HCT116 (cell line): ENCODE data around the gene GPS2. TPM values are rescaled to one million over a fixed set of nuclear protein-coding genes. Genes with fewer than 3 reads are reported as not detected.
A peak's percentile ranks its signal among the peaks of the same experiment; 100 is the strongest.

Experiments used
- ATAC-seq: fragments of 200-7000 bp; cut with Tn5 transposase; 2 replicates; pipeline ENCODE4 v1.9.1; 2020; ENCODE audit warnings: mild to moderate bottlenecking, moderate library complexity
- BruUV-seq: library from RNA; stranded (reverse); fragments of 400-500 nt; replicated peaks from 2 replicates; lab custom pipeline; 2021; lab: Mats Ljungman, UMichigan
- CTCF ChIA-PET: fragments of 300-600 bp; sonication (Branson Sonifier 250); formaldehyde crosslinking; loops from one replicate; lab custom pipeline; 2021; ENCODE audit warnings: antibody characterized with exemption; lab: Charles Lee
- POLR2A ChIA-PET: fragments of 300-600, 350-600 bp; sonication (Branson Sonifier 250); formaldehyde crosslinking; loops from one replicate; lab custom pipeline; 2021; ENCODE audit warnings: antibody characterized with exemption; lab: Charles Lee
- RAD21 ChIA-PET, 2 experiments: fragments of 300-600 bp; sonication (Branson Sonifier 250); formaldehyde crosslinking; loops; one replicate each; lab custom pipeline; 2023; ENCODE audit warnings: low total read pairs in 2 of 2; ENCODE audit not compliant: uncharacterized antibody in 2 of 2, unreplicated experiment in 2 of 2, low non-redundant PET in 1 of 2; lab: Charles Lee
- DNase-seq: peaks from one replicate; pipeline ENCODE4 v3.0.0-alpha.2; 2010; ENCODE audit warnings: low read depth, low spot score
- H2AFZ ChIP-seq: fragments of 200-600 bp; shearing (Covaris generic), sonication (generic); 2 replicates; pipeline ENCODE4 v1.6.1; 2017; ENCODE audit warnings: low read depth, mixed run types, mixed read lengths, antibody characterized with exemption, low read length; ENCODE audit not compliant: poor library complexity, severe bottlenecking
- H3K27ac ChIP-seq: 2 replicates; pipeline ENCODE4 v1.5.1; 2012; ENCODE audit warnings: low read depth, low read length
- H3K27me3 ChIP-seq: fragments of 200-600 bp; sonication (generic); 2 replicates; pipeline ENCODE4 v1.6.1; 2016; ENCODE audit warnings: mixed run types, low read length, mixed read lengths; ENCODE audit not compliant: insufficient read depth
- H3K36me3 ChIP-seq, 2 experiments: fragments of 200-500 bp in 1 of 2; fragments of 200-600 bp in 1 of 2; sonication (Bioruptor generic) in 1 of 2; sonication (generic) in 1 of 2; 2 replicates each; pipeline versions ENCODE4 v1.5.1 to v1.6.1; 2014 to 2016; ENCODE audit warnings: low read length in 2 of 2, inconsistent platforms in 1 of 2, mixed read lengths in 1 of 2, mixed run types in 1 of 2; ENCODE audit not compliant: insufficient read depth in 2 of 2, control insufficient read depth in 1 of 2
- H3K4me1 ChIP-seq, 2 experiments: fragments of 200-600 bp in 1 of 2; sonication (generic) in 1 of 2; 2 replicates each; pipeline versions ENCODE4 v1.5.1 to v1.6.1; 2012 to 2017; ENCODE audit warnings: low read length in 2 of 2, inconsistent platforms in 1 of 2, mild to moderate bottlenecking in 1 of 2, mixed read lengths in 1 of 2, mixed run types in 1 of 2, moderate library complexity in 1 of 2; ENCODE audit not compliant: insufficient read depth in 2 of 2, control insufficient read depth in 1 of 2
- H3K4me2 ChIP-seq: fragments of 200-600 bp; sonication (generic); 2 replicates; pipeline ENCODE4 v1.6.1; 2017; ENCODE audit warnings: mixed run types, low read length, mixed read lengths
- H3K4me3 ChIP-seq, 2 experiments: fragments of 200-600 bp in 1 of 2; sonication (generic) in 1 of 2; replicated peaks in 1 of 2; 2 replicates each; pipeline ENCODE4 v1.5.1; 2011 to 2016; ENCODE audit warnings: low read length in 2 of 2, control low read depth in 1 of 2, low read depth in 1 of 2, mild to moderate bottlenecking in 1 of 2, mixed read lengths in 1 of 2, mixed run types in 1 of 2
- H3K79me2 ChIP-seq: fragments of 200-600 bp; sonication (generic); 2 replicates; pipeline ENCODE4 v1.6.1; 2017; ENCODE audit warnings: mild to moderate bottlenecking, mixed run types, low read length, moderate library complexity, mixed read lengths; ENCODE audit not compliant: insufficient read depth
- H3K9ac ChIP-seq: fragments of 200-600 bp; sonication (generic); 2 replicates; pipeline ENCODE4 v1.6.1; 2016; ENCODE audit warnings: low read length, mixed read lengths
- H3K9me2 ChIP-seq: fragments of 200-600 bp; sonication (generic), shearing (Covaris generic); 2 replicates; pipeline ENCODE4 v1.6.1; 2017; ENCODE audit warnings: mixed run types, mild to moderate bottlenecking, moderate library complexity; ENCODE audit not compliant: insufficient read depth
- H3K9me3 ChIP-seq, 2 experiments: fragments of 200-500 bp in 1 of 2; fragments of 200-600 bp in 1 of 2; sonication (Bioruptor generic) in 1 of 2; sonication (generic) in 1 of 2; 2 replicates each; pipeline ENCODE4 v1.6.1; 2014 to 2017; ENCODE audit warnings: low read length in 2 of 2, mixed read lengths in 2 of 2, inconsistent platforms in 1 of 2, low read depth in 1 of 2, mild to moderate bottlenecking in 1 of 2, mixed run types in 1 of 2, moderate library complexity in 1 of 2; ENCODE audit not compliant: control insufficient read depth in 1 of 2, insufficient read depth in 1 of 2
- H4K20me1 ChIP-seq: fragments of 200-600 bp; sonication (generic), shearing (Covaris generic); 2 replicates; pipeline ENCODE4 v1.6.1; 2017; ENCODE audit warnings: mixed run types, mild to moderate bottlenecking, moderate library complexity; ENCODE audit not compliant: insufficient read depth
- CBX3 ChIP-seq: IDR thresholded peaks from 2 replicates; pipeline ENCODE4 v1.6.1; 2012; ENCODE audit warnings: low read depth
- EGR1 ChIP-seq: IDR thresholded peaks from 2 replicates; pipeline ENCODE4 v1.6.1; 2012; ENCODE audit warnings: low read depth
- EZH2 ChIP-seq: fragments of 200-600 bp; sonication (generic); IDR thresholded peaks from 2 replicates; pipeline ENCODE4 v1.6.1; 2017; ENCODE audit warnings: antibody characterized with exemption, mixed run types
- EZH2phosphoT487 ChIP-seq: fragments of 200-600 bp; IDR thresholded peaks from 2 replicates; pipeline ENCODE4 v1.6.1; 2018; ENCODE audit warnings: antibody characterized with exemption, borderline replicate concordance
- MAX ChIP-seq: IDR thresholded peaks from 2 replicates; pipeline ENCODE4 v1.6.1; 2012
- POLR2A ChIP-seq: IDR thresholded peaks from 2 replicates; pipeline ENCODE4 v1.7.0; 2011; ENCODE audit warnings: borderline replicate concordance; ENCODE audit not compliant: insufficient read depth, insufficient read length; ENCODE audit errors: extremely low read depth
- POLR2AphosphoS5 ChIP-seq: IDR thresholded peaks from 2 replicates; pipeline ENCODE4 v1.6.1; 2011; ENCODE audit warnings: mild to moderate bottlenecking, low read depth, low read length, moderate library complexity
- SP1 ChIP-seq: IDR thresholded peaks from 2 replicates; pipeline ENCODE4 v1.6.1; 2012; ENCODE audit warnings: low read depth
- TCF7L2 ChIP-seq: IDR thresholded peaks from 2 replicates; pipeline ENCODE4 v1.7.0; 2011; ENCODE audit warnings: borderline replicate concordance, inconsistent platforms; ENCODE audit not compliant: insufficient read depth, insufficient read length; ENCODE audit errors: extremely low read depth
- ZNF274 ChIP-seq: fragments of 200-500 bp; sonication (Bioruptor generic); IDR thresholded peaks from 2 replicates; pipeline ENCODE4 v1.6.1; 2014; ENCODE audit warnings: mild to moderate bottlenecking, low read depth, low read length, inconsistent platforms
- intact Hi-C: fragments of 100-400 bp; cut with micrococcal nuclease; formaldehyde crosslinking; loops from 2 replicates; pipeline ENCODE4 v1.10.0; 2022
- total RNA-seq: library from RNA; stranded (reverse); gene quantifications from one replicate; pipeline ENCODE4 v1.2.1, GENCODE V29; 2021; ENCODE audit not compliant: unreplicated experiment
- TF ChIP-seq, protein P1 (sequence below): IDR thresholded peaks from 2 replicates; pipeline ENCODE4 v1.6.1; 2012; ENCODE audit warnings: low read depth
- TF ChIP-seq, protein P2 (sequence below): IDR thresholded peaks from 2 replicates; pipeline ENCODE4 v1.6.1; 2012
- TF ChIP-seq, protein P3 (sequence below): IDR thresholded peaks from 2 replicates; pipeline ENCODE4 v1.6.1; 2011; ENCODE audit warnings: mild to moderate bottlenecking, low read length, moderate library complexity; ENCODE audit not compliant: insufficient replicate concordance; ENCODE audit errors: extremely low read depth

Gene GPS2
- total RNA-seq, 1 experiment from 2014 or later, result 61.3 TPM

DNA sequence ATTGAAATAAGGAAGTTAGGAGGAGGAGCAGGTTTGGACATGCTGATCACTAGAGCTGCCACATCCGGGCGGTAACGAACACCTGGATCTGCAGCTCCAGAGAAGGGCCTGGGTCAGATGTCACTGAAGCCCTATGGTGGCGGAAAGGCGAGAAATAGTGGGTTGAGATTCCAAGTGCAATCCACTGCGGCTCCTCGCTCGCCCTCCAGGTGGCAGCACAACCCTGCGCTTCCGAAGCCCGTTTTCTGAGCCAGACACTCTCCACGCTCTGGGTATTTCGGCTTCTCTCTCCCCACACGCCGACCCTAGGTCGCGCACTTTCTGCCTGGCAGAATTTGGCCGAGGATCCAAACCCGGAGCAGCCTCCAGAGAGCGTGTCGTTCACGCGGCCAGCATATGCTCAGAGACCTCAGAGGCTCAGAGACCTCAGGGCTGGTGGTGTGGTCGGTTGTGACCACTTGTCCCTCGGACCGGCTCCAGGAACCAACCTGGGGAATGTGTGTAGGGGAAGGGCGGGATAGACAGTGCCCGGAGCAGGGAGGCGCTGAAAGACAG, 34.6 kb downstream of the GPS2 start (continued):
- TF ChIP-seq, protein P1, sequence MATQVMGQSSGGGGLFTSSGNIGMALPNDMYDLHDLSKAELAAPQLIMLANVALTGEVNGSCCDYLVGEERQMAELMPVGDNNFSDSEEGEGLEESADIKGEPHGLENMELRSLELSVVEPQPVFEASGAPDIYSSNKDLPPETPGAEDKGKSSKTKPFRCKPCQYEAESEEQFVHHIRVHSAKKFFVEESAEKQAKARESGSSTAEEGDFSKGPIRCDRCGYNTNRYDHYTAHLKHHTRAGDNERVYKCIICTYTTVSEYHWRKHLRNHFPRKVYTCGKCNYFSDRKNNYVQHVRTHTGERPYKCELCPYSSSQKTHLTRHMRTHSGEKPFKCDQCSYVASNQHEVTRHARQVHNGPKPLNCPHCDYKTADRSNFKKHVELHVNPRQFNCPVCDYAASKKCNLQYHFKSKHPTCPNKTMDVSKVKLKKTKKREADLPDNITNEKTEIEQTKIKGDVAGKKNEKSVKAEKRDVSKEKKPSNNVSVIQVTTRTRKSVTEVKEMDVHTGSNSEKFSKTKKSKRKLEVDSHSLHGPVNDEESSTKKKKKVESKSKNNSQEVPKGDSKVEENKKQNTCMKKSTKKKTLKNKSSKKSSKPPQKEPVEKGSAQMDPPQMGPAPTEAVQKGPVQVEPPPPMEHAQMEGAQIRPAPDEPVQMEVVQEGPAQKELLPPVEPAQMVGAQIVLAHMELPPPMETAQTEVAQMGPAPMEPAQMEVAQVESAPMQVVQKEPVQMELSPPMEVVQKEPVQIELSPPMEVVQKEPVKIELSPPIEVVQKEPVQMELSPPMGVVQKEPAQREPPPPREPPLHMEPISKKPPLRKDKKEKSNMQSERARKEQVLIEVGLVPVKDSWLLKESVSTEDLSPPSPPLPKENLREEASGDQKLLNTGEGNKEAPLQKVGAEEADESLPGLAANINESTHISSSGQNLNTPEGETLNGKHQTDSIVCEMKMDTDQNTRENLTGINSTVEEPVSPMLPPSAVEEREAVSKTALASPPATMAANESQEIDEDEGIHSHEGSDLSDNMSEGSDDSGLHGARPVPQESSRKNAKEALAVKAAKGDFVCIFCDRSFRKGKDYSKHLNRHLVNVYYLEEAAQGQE, result no peak
- TF ChIP-seq MAX, result peak; percentile 66
- peak; percentile 40; the same call in 1 of the 2 replicates for TF ChIP-seq POLR2AphosphoS5
- no peak for TF ChIP-seq POLR2A
- TF ChIP-seq CBX3, result no peak
- TF ChIP-seq EZH2, result no peak

DNA sequence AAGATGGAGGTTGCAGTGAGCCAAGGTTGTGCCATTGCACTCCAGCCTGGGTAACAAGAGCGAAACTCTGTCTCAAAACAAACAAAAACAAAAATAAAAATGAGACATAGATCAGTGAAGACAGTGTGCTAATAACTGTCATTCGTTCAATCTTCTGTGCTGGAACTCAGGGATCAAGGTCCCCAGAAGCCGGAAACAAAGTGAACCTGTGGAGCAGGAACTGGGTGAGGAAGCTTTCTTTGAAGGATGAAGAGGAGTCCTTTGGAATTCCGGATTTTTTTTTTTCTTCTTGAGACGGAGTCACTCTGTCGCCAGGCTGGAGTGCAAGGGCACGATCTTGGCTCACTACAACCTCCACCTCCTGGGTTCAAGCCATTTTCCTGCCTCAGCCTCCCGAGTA, 35.7 kb downstream of the GPS2 start:
- intact Hi-C loops, result no loop called here
- Histone ChIP-seq H3K27me3 (no peaks in the 10 kb centered on the region), H3K79me2 (no peaks in the 10 kb centered on the region), H3K9me2 (no peaks in the 10 kb centered on the region), H3K9ac (no peak overlapping the region), H3K27ac (no peak overlapping the region), H3K4me3 (no peak overlapping the region), H3K9me3 (no peaks in the 10 kb centered on the region), H3K36me3 (no peaks in the 10 kb centered on the region), H2AFZ (no peak overlapping the region), H3K4me2 (no peak overlapping the region), H4K20me1 (no peaks in the 10 kb centered on the region), H3K4me1 (peaks cover 13 to 34% of the 10 kb centered on the region in 2 experiments)
- RAD21 ChIA-PET, result no interaction called here
- no peak for ATAC-seq
- no TSS peak for BruUV-seq
- POLR2A ChIA-PET, result no interaction called here
- no peak for DNase-seq
- TF ChIP-seq, protein P2, sequence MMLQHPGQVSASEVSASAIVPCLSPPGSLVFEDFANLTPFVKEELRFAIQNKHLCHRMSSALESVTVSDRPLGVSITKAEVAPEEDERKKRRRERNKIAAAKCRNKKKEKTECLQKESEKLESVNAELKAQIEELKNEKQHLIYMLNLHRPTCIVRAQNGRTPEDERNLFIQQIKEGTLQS, result no peak
- TF ChIP-seq SP1 (no peak), EGR1 (no peak), ZNF274 (no peak), POLR2AphosphoS5 (no peak), EZH2phosphoT487 (no peak), MAX (no peak), TCF7L2 (no peak)
- TF ChIP-seq, protein P1, result no peak
- TF ChIP-seq, protein P3, sequence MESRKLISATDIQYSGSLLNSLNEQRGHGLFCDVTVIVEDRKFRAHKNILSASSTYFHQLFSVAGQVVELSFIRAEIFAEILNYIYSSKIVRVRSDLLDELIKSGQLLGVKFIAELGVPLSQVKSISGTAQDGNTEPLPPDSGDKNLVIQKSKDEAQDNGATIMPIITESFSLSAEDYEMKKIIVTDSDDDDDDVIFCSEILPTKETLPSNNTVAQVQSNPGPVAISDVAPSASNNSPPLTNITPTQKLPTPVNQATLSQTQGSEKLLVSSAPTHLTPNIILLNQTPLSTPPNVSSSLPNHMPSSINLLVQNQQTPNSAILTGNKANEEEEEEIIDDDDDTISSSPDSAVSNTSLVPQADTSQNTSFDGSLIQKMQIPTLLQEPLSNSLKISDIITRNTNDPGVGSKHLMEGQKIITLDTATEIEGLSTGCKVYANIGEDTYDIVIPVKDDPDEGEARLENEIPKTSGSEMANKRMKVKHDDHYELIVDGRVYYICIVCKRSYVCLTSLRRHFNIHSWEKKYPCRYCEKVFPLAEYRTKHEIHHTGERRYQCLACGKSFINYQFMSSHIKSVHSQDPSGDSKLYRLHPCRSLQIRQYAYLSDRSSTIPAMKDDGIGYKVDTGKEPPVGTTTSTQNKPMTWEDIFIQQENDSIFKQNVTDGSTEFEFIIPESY, result no peak
- CTCF ChIA-PET, result interaction anchor here (0.7 to 1.3 kb wide), 2 partner anchors 17 to 364 kb away, joined by 3 to 6 read pairs; no protein-coding TSS in a partner anchor
